Trophoblast cell (in vitro differentiated cells and primary cell): Measurements from ENCODE around the gene TTLL5.

Experiments
- DNase-seq, 2 donors: peaks; one replicate each; pipeline ENCODE4 v3.0.0-alpha.2; 2016
- H2AFZ ChIP-seq: 2 replicates; pipeline ENCODE4 v1.6.1; 2013; ENCODE audit warnings: low read length, moderate library complexity, mild to moderate bottlenecking; ENCODE audit not compliant: insufficient read depth, poor library complexity
- H2AK5ac ChIP-seq: 2 replicates; pipeline ENCODE4 v1.6.1; 2013; ENCODE audit warnings: mild to moderate bottlenecking, low read length
- H2BK120ac ChIP-seq: 2 replicates; pipeline ENCODE4 v1.6.1; 2013; ENCODE audit warnings: low read length, mild to moderate bottlenecking, moderate library complexity; ENCODE audit not compliant: insufficient read depth, poor library complexity
- H2BK12ac ChIP-seq: 2 replicates; pipeline ENCODE4 v1.6.1; 2013; ENCODE audit warnings: mild to moderate bottlenecking, low read length, moderate library complexity
- H2BK5ac ChIP-seq: 2 replicates; pipeline ENCODE4 v1.6.1; 2013; ENCODE audit warnings: low read length, low read depth, moderate library complexity, mild to moderate bottlenecking; ENCODE audit not compliant: poor library complexity
- H3K14ac ChIP-seq: 2 replicates; pipeline ENCODE4 v1.6.1; 2013; ENCODE audit warnings: mild to moderate bottlenecking, low read length
- H3K18ac ChIP-seq: 2 replicates; pipeline ENCODE4 v1.6.1; 2013; ENCODE audit warnings: mild to moderate bottlenecking, low read length
- H3K23ac ChIP-seq: 2 replicates; pipeline ENCODE4 v1.6.1; 2013; ENCODE audit warnings: low read length
- H3K27ac ChIP-seq: 2 replicates; pipeline ENCODE4 v1.5.1; 2013; ENCODE audit warnings: low read depth, mild to moderate bottlenecking, inconsistent platforms, low read length, moderate library complexity
- H3K27me3 ChIP-seq: 2 replicates; pipeline ENCODE4 v1.6.1; 2013; ENCODE audit warnings: inconsistent platforms, mild to moderate bottlenecking, low read length, moderate library complexity; ENCODE audit not compliant: insufficient read depth
- H3K36me3 ChIP-seq, 2 experiments: 1 replicate in 1 of 2; 2 replicates in 1 of 2; pipeline ENCODE4 v1.6.1; 2013; ENCODE audit warnings: low read length in 2 of 2, mild to moderate bottlenecking in 2 of 2, moderate library complexity in 1 of 2; ENCODE audit not compliant: insufficient read depth in 2 of 2, control insufficient read depth in 1 of 2
- H3K4ac ChIP-seq: 2 replicates; pipeline ENCODE4 v1.6.1; 2013; ENCODE audit warnings: low read depth, mild to moderate bottlenecking, low read length, moderate library complexity
- H3K4me1 ChIP-seq, 2 experiments: 1 replicate in 1 of 2; 2 replicates in 1 of 2; pipeline ENCODE4 v1.6.1; 2013; ENCODE audit warnings: low read length in 2 of 2, mild to moderate bottlenecking in 2 of 2, moderate library complexity in 1 of 2; ENCODE audit not compliant: insufficient read depth in 2 of 2, control insufficient read depth in 1 of 2
- H3K4me2 ChIP-seq: 2 replicates; pipeline ENCODE4 v1.6.1; 2013; ENCODE audit warnings: inconsistent platforms, mild to moderate bottlenecking, low read length, moderate library complexity
- H3K4me3 ChIP-seq: 2 replicates; pipeline ENCODE4 v1.5.1; 2013; ENCODE audit warnings: mild to moderate bottlenecking, low read depth, low read length, inconsistent platforms
- H3K79me1 ChIP-seq: one replicate; pipeline ENCODE4 v1.6.1; 2013; ENCODE audit warnings: low read length
- H3K79me2 ChIP-seq: 2 replicates; pipeline ENCODE4 v1.6.1; 2013; ENCODE audit warnings: low read length, mild to moderate bottlenecking; ENCODE audit not compliant: control insufficient read depth, insufficient read depth, poor library complexity
- H3K9ac ChIP-seq: 2 replicates; pipeline ENCODE4 v1.6.1; 2013; ENCODE audit warnings: mild to moderate bottlenecking, low read length
- H3K9me3 ChIP-seq: 2 replicates; pipeline ENCODE4 v1.6.1; 2013; ENCODE audit warnings: low read depth, mild to moderate bottlenecking, control low read depth, inconsistent platforms, low read length; ENCODE audit not compliant: insufficient read depth
- H4K12ac ChIP-seq: 2 replicates; pipeline ENCODE4 v1.6.1; 2013; ENCODE audit warnings: low read depth, mild to moderate bottlenecking, low read length, moderate library complexity
- H4K8ac ChIP-seq: 2 replicates; pipeline ENCODE4 v1.6.1; 2013; ENCODE audit warnings: low read depth, mild to moderate bottlenecking, low read length, moderate library complexity
- H4K91ac ChIP-seq: one replicate; pipeline ENCODE4 v1.6.1; 2013; ENCODE audit warnings: low read depth, mild to moderate bottlenecking, low read length, moderate library complexity
- WGBS: extraction: QIAGEN DNeasy Blood & Tissue Kit; methylation state at CpG from one replicate; pipeline ENCODE4 v1.1.7; 2013; ENCODE audit warnings: missing lambda C conversion rate; ENCODE audit not compliant: insufficient read length, insufficient coverage; ENCODE audit errors: extremely low coverage; 5-methylcytosine and 5-hydroxymethylcytosine counted together

Gene TTLL5

GRCh38 chr14:75627406-75627805 lies 33.6 kb upstream of the TTLL5 start:
- DNase-seq = no peak
- WGBS = no CpG with 5 or more reads among the region's 4 CpGs
- no peak overlapping the region for H4K91ac ChIP-seq
- H3K4me2 ChIP-seq = no peak overlapping the region
- H4K12ac ChIP-seq = no peak overlapping the region
- no peak overlapping the region for H3K4me3 ChIP-seq
- no peak overlapping the region for H3K18ac ChIP-seq
- no peak overlapping the region for H2BK12ac ChIP-seq
- no peak overlapping the region for H2AK5ac ChIP-seq
- H3K9ac ChIP-seq = no peak overlapping the region
- no peaks in the 10 kb centered on the region for H3K36me3 ChIP-seq
- H2AFZ ChIP-seq = no peak overlapping the region
- no peak overlapping the region for H4K8ac ChIP-seq
- H3K79me2 ChIP-seq = no peaks in the 10 kb centered on the region
- no peak overlapping the region for H3K27ac ChIP-seq
- H3K4me1 ChIP-seq = peaks cover 11 to 12% of the 10 kb centered on the region in 2 experiments
- no peak overlapping the region for H3K4ac ChIP-seq
- no peaks in the 10 kb centered on the region for H3K27me3 ChIP-seq
- H3K14ac ChIP-seq = no peak overlapping the region
- no peaks in the 10 kb centered on the region for H3K9me3 ChIP-seq
- no peak overlapping the region for H3K23ac ChIP-seq
- no peak overlapping the region for H2BK5ac ChIP-seq
- H2BK120ac ChIP-seq = no peak overlapping the region
- peaks cover 1% of the 10 kb centered on the region for H3K79me1 ChIP-seq

GRCh38 chr14:75628816-75629215 lies 32.2 kb upstream of the TTLL5 start:
- Histone ChIP-seq H3K4me2 (no peak overlapping the region), H3K23ac (no peak overlapping the region), H3K14ac (no peak overlapping the region), H3K36me3 (no peaks in the 10 kb centered on the region), H3K27me3 (no peaks in the 10 kb centered on the region), H3K79me2 (no peaks in the 10 kb centered on the region), H4K91ac (no peak overlapping the region), H3K79me1 (peaks cover 5% of the 10 kb centered on the region), H2BK12ac (no peak overlapping the region), H2AFZ (no peak overlapping the region), H2AK5ac (no peak overlapping the region), H3K4me1 (peaks cover 11 to 12% of the 10 kb centered on the region in 2 experiments), H4K12ac (no peak overlapping the region), H3K27ac (no peak overlapping the region), H3K9ac (no peak overlapping the region), H2BK5ac (no peak overlapping the region), H3K4ac (no peak overlapping the region), H2BK120ac (no peak overlapping the region), H3K18ac (no peak overlapping the region), H3K9me3 (no peaks in the 10 kb centered on the region), H3K4me3 (no peak overlapping the region), H4K8ac (no peak overlapping the region)
- no CpG with 5 or more reads among the region's 3 CpGs for WGBS
- DNase-seq = no peak

GRCh38 chr14:75630695-75631452 lies 30.2 kb upstream of the TTLL5 start:
- Histone ChIP-seq H3K9ac (no peak overlapping the region), H4K12ac (no peak overlapping the region), H4K91ac (no peak overlapping the region), H3K27me3 (no peaks in the 10 kb centered on the region), H2AK5ac (no peak overlapping the region), H3K27ac (peak overlapping the region; percentile 47), H3K36me3 (no peaks in the 10 kb centered on the region), H2BK120ac (peak overlapping the region; percentile 6), H3K4me3 (no peak overlapping the region), H3K4me1 (peaks cover 21 to 25% of the 10 kb centered on the region in 2 experiments), H2BK5ac (no peak overlapping the region), H3K79me2 (no peaks in the 10 kb centered on the region), H3K79me1 (peaks cover 12% of the 10 kb centered on the region), H2BK12ac (no peak overlapping the region), H2AFZ (no peak overlapping the region), H3K14ac (no peak overlapping the region), H3K18ac (no peak overlapping the region), H3K4ac (no peak overlapping the region), H3K4me2 (no peak overlapping the region), H3K23ac (no peak overlapping the region), H3K9me3 (no peaks in the 10 kb centered on the region), H4K8ac (no peak overlapping the region)
- WGBS = no CpG with 5 or more reads among the region's 6 CpGs
- DNase-seq = peak; percentile 75 to 76

- no CpG with 5 or more reads among the region's 5 CpGs for WGBS
- no peak overlapping the region for H3K4me3 ChIP-seq
- H3K14ac ChIP-seq = no peak overlapping the region
- no peak overlapping the region for H3K4ac ChIP-seq
- peaks cover 27 to 30% of the 10 kb centered on the region in 2 experiments for H3K4me1 ChIP-seq
- H2BK5ac ChIP-seq = no peak overlapping the region
- H3K79me1 ChIP-seq = peaks cover 16% of the 10 kb centered on the region
- H4K12ac ChIP-seq = no peak overlapping the region
- H3K79me2 ChIP-seq = no peaks in the 10 kb centered on the region
- H4K91ac ChIP-seq = no peak overlapping the region
- H2AK5ac ChIP-seq = no peak overlapping the region
- H3K18ac ChIP-seq = no peak overlapping the region
- no peak overlapping the region for H4K8ac ChIP-seq
- H2AFZ ChIP-seq = no peak overlapping the region
- DNase-seq = peak; percentile 82 to 83
- H2BK12ac ChIP-seq = no peak overlapping the region
- peak overlapping the region; percentile 6 for H2BK120ac ChIP-seq
- H3K9me3 ChIP-seq = no peaks in the 10 kb centered on the region
- no peak overlapping the region for H3K23ac ChIP-seq
- H3K27me3 ChIP-seq = no peaks in the 10 kb centered on the region
- no peak overlapping the region for H3K4me2 ChIP-seq
- H3K36me3 ChIP-seq = no peaks in the 10 kb centered on the region
- peak overlapping the region; percentile 47 for H3K27ac ChIP-seq
- no peak overlapping the region for H3K9ac ChIP-seq
Observed at GRCh38 chr14:75631453-75631831, 29.6 kb upstream of the TTLL5 start.
